ENCODE data around the gene FICD. TPM values are rescaled to one million over a fixed set of nuclear protein-coding genes. Genes with fewer than 3 reads are reported as not detected.

Gene FICD
- total and polyA plus RNA-seq, 2 of the 13 experiments (the other 11 are each of a cell fraction or from before 2014, with no cell fraction given): 0.99 to 3.0 TPM

DNA sequence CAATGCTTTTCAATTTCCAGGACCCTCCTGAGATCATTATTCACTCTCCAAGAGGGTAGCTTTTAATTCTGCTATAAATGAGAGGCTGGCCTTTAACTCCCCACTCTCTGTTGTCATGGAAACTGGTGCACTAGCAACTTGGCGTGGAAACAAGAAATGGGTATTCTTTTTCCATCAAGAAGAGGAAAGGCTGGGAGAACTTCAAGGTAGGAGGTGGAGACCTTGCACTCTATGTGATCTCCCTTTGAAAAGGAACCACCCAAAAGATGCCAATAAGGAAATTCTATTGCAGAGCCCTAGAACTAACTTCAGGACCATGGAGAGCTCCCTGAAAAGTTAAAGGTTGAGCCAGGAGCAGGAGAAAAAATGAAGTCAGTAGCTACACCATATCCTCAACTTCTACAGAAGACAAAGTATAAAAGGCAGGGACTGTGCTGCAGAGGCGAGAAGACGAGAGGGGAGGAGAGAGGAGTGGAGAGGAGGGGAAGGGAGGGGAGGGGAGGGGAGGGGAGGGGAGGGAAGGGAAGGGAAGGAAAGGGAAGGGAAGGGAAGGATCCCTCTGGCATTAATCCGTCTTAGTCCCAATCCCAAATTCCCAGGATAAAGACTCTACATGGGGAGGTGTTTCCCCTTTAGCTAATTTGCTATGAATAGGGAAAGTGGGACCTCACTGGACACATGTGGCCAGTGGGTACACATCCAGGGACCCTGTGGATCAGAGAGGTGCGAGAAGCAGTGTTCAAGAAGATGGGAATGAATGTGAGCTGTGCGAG is 46.7 kb upstream of the FICD start (continued):
- TF ChIP-seq, protein P1, sequence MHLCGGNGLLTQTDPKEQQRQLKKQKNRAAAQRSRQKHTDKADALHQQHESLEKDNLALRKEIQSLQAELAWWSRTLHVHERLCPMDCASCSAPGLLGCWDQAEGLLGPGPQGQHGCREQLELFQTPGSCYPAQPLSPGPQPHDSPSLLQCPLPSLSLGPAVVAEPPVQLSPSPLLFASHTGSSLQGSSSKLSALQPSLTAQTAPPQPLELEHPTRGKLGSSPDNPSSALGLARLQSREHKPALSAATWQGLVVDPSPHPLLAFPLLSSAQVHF (CRISPR knock-in tag; IDR thresholded peaks at IDR 0.05): no peak
- TF ChIP-seq MXI1 (IDR thresholded peaks at IDR 0.05; ENCODE audit: borderline replicate concordance, low read depth, low read length) (no peak), CHD2 (IDR thresholded peaks at IDR 0.05; ENCODE audit: low read depth, low read length) (no peak), GABPB1 (CRISPR knock-in tag; IDR thresholded peaks at IDR 0.05) (no peak), ZNF572 (CRISPR knock-in tag; IDR thresholded peaks at IDR 0.05) (no peak), ZNF383 (CRISPR knock-in tag; IDR thresholded peaks at IDR 0.05; ENCODE audit: borderline replicate concordance) (no peak), SUZ12 (IDR thresholded peaks at IDR 0.05; ENCODE audit: low read depth, low read length) (no peak), ZNF460 (CRISPR knock-in tag; IDR thresholded peaks at IDR 0.05; ENCODE audit: borderline replicate concordance) (no peak), NFE2L2 (IDR thresholded peaks at IDR 0.05; ENCODE audit: low read length) (no peak), ZNF569 (CRISPR knock-in tag; IDR thresholded peaks at IDR 0.05; ENCODE audit: borderline replicate concordance) (no peak), ZNF33B (CRISPR knock-in tag; IDR thresholded peaks at IDR 0.05) (no peak), MAF1 (CRISPR knock-in tag; IDR thresholded peaks at IDR 0.05; ENCODE audit: borderline replicate concordance) (no peak), ZNF816 (CRISPR knock-in tag; IDR thresholded peaks at IDR 0.05; ENCODE audit: borderline replicate concordance) (no peak), ATF1 (CRISPR knock-in tag; IDR thresholded peaks at IDR 0.05) (no peak), RFX1 (IDR thresholded peaks at IDR 0.05) (no peak), SMARCC2 (IDR thresholded peaks at IDR 0.05) (no peak), AHR (CRISPR knock-in tag; IDR thresholded peaks at IDR 0.05) (no peak)
- TF ChIP-seq, protein P2, sequence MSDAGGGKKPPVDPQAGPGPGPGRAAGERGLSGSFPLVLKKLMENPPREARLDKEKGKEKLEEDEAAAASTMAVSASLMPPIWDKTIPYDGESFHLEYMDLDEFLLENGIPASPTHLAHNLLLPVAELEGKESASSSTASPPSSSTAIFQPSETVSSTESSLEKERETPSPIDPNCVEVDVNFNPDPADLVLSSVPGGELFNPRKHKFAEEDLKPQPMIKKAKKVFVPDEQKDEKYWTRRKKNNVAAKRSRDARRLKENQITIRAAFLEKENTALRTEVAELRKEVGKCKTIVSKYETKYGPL (CRISPR knock-in tag; IDR thresholded peaks at IDR 0.05): no peak
- TF ChIP-seq, protein P3, sequence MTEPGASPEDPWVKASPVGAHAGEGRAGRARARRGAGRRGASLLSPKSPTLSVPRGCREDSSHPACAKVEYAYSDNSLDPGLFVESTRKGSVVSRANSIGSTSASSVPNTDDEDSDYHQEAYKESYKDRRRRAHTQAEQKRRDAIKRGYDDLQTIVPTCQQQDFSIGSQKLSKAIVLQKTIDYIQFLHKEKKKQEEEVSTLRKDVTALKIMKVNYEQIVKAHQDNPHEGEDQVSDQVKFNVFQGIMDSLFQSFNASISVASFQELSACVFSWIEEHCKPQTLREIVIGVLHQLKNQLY (CRISPR knock-in tag; IDR thresholded peaks at IDR 0.05): no peak

Data from HepG2 (cell line).